Endothelial cell of umbilical vein (primary cell): ENCODE measurements around the gene IFIT3. TPM values are rescaled to one million over a fixed set of nuclear protein-coding genes. Genes with fewer than 3 reads are reported as not detected.
A peak's percentile ranks its signal among the peaks of the same experiment; 100 is the strongest.

ENCODE experiments used
- BruUV-seq: library from RNA; stranded (reverse); fragments of 400-500 nt; replicated peaks from 2 replicates; lab custom pipeline; 2021; lab: Mats Ljungman, UMichigan
- CTCF ChIA-PET: fragments of 300-600, 350-600 bp; sonication (Branson Sonifier 250); formaldehyde crosslinking; loops from one replicate; lab custom pipeline; 2021; ENCODE audit warnings: antibody characterized with exemption, inconsistent platforms; lab: Charles Lee
- POLR2A ChIA-PET: fragments of 300-600, 350-600 bp; sonication (Branson Sonifier 250); formaldehyde crosslinking; loops from one replicate; lab custom pipeline; 2021; ENCODE audit warnings: antibody characterized with exemption, inconsistent platforms; lab: Charles Lee
- DNase-seq: peaks from one replicate; pipeline ENCODE4 v3.0.0-alpha.2; 2011; ENCODE audit warnings: low read depth, low spot score
- FAIRE-seq: peaks from 2 replicates; lab custom pipeline; 2011; peaks lifted over from hg19 to GRCh38; lab: Jason Lieb, UNC
- H2AFZ ChIP-seq: 2 replicates; pipeline ENCODE4 v1.6.0; 2012; ENCODE audit warnings: low read depth, low read length, control low read depth, inconsistent platforms
- H3K27ac ChIP-seq: 2 replicates; pipeline ENCODE4 v1.5.1; 2011; ENCODE audit warnings: low read depth, mild to moderate bottlenecking, control low read depth, low read length, moderate library complexity; ENCODE audit not compliant: insufficient read depth
- H3K27me3 ChIP-seq, 2 experiments: 2 replicates each; pipeline versions ENCODE4 v1.6.0 to v1.6.1; 2011; ENCODE audit warnings: low read length in 2 of 2, mixed read lengths in 1 of 2; ENCODE audit not compliant: control insufficient read depth in 2 of 2, insufficient read depth in 2 of 2
- H3K36me3 ChIP-seq, 2 experiments: 2 replicates in 1 of 2; 3 replicates in 1 of 2; pipeline ENCODE4 v1.5.1; 2011; ENCODE audit warnings: low read length in 2 of 2, mild to moderate bottlenecking in 1 of 2, moderate library complexity in 1 of 2; ENCODE audit not compliant: control insufficient read depth in 2 of 2, insufficient read depth in 2 of 2; ENCODE audit errors: extremely low read depth in 1 of 2
- H3K4me1 ChIP-seq: 3 replicates; pipeline ENCODE4 v1.5.1; 2011; ENCODE audit warnings: mild to moderate bottlenecking, low read length; ENCODE audit not compliant: control insufficient read depth, insufficient read depth; ENCODE audit errors: extremely low read depth
- H3K4me2 ChIP-seq: 2 replicates; pipeline ENCODE4 v1.6.1; 2011; ENCODE audit warnings: low read length, control low read depth, mixed read lengths; ENCODE audit not compliant: insufficient read depth
- H3K4me3 ChIP-seq, 3 experiments: fragments of 200-600 bp in 1 of 3; sonication (generic), shearing (Covaris generic) in 1 of 3; replicated peaks in 1 of 3; 2 replicates each; pipeline ENCODE4 v1.5.1; 2011 to 2016; ENCODE audit warnings: control low read depth in 3 of 3, low read length in 3 of 3, mild to moderate bottlenecking in 2 of 3, inconsistent platforms in 1 of 3, low read depth in 1 of 3, moderate library complexity in 1 of 3; ENCODE audit not compliant: insufficient read depth in 1 of 3
- H3K79me2 ChIP-seq: 2 replicates; pipeline ENCODE4 v1.6.0; 2012; ENCODE audit warnings: low read length, inconsistent platforms; ENCODE audit not compliant: control insufficient read depth, insufficient read depth
- H3K9ac ChIP-seq: replicated peaks from 2 replicates; pipeline ENCODE3; 2011; ENCODE audit warnings: low read length, control low read depth; ENCODE audit not compliant: insufficient read depth; ENCODE audit errors: extremely low read depth
- H3K9me1 ChIP-seq: replicated peaks from 3 replicates; pipeline ENCODE4 v1.6.0; 2011; ENCODE audit warnings: mild to moderate bottlenecking, low read length; ENCODE audit not compliant: control insufficient read depth, insufficient read depth; ENCODE audit errors: extremely low read depth
- H3K9me3 ChIP-seq: replicated peaks from 2 replicates; pipeline ENCODE4 v1.5.1; 2012; ENCODE audit warnings: low read length, inconsistent platforms; ENCODE audit not compliant: control insufficient read depth, insufficient read depth
- H4K20me1 ChIP-seq: replicated peaks from 2 replicates; pipeline ENCODE3; 2011; ENCODE audit warnings: mild to moderate bottlenecking, low read length; ENCODE audit not compliant: control insufficient read depth, insufficient read depth; ENCODE audit errors: extremely low read depth
- EZH2 ChIP-seq: IDR thresholded peaks from 2 replicates; pipeline ENCODE4 v1.6.1; 2012; ENCODE audit warnings: borderline replicate concordance, low read depth, mild to moderate bottlenecking, moderate library complexity, low read length, inconsistent platforms; ENCODE audit not compliant: severe bottlenecking
- FOS ChIP-seq: IDR thresholded peaks from 2 replicates; pipeline ENCODE4 v1.6.1; 2011; ENCODE audit warnings: mild to moderate bottlenecking, low read length, moderate library complexity, borderline replicate concordance; ENCODE audit not compliant: insufficient read depth
- GATA2 ChIP-seq: IDR thresholded peaks from 2 replicates; pipeline ENCODE4 v1.7.0; 2011; ENCODE audit warnings: low read depth, mild to moderate bottlenecking, moderate library complexity, mixed read lengths, low read length; ENCODE audit not compliant: insufficient read length, insufficient read depth
- JUN ChIP-seq: IDR thresholded peaks from 2 replicates; pipeline ENCODE4 v1.6.1; 2011; ENCODE audit warnings: borderline replicate concordance, low read depth; ENCODE audit not compliant: insufficient read length, insufficient read depth
- MAX ChIP-seq: IDR thresholded peaks from 2 replicates; pipeline ENCODE4 v1.6.1; 2011; ENCODE audit not compliant: insufficient read depth, insufficient read length
- MYC ChIP-seq: IDR thresholded peaks from one replicate; pipeline ENCODE4 v1.6.1; 2011; ENCODE audit warnings: mild to moderate bottlenecking, low read depth, low read length
- POLR2A ChIP-seq: IDR thresholded peaks from 2 replicates; pipeline ENCODE4 v1.6.1; 2012; ENCODE audit warnings: low read depth, mild to moderate bottlenecking, control low read depth, low read length
- POLR2AphosphoS5 ChIP-seq: IDR thresholded peaks from 2 replicates; pipeline ENCODE4 v1.6.1; 2012; ENCODE audit warnings: low read depth, mild to moderate bottlenecking, control low read depth, low read length, moderate library complexity; ENCODE audit not compliant: insufficient read depth
- dilution Hi-C: fragments of 300-500 bp; cut with MboI; formaldehyde crosslinking; loops from one replicate; pipeline ENCODE4 v1.15.0; 2019; ENCODE audit warnings: low sequenced_read_pairs; ENCODE audit not compliant: extremely low pct_ligation_motif_present
- intact Hi-C: fragments of 100-400 bp; cut with micrococcal nuclease; formaldehyde crosslinking; loops from one replicate; pipeline ENCODE4 v1.10.0; 2022
- polyA plus RNA-seq, 4 experiments: library from polyadenylated mRNA; depleted of rRNA in 3 of 4; stranded (reverse) in 3 of 4; unstranded in 1 of 4; fragments of >200 nt; gene quantifications; 2 replicates each; pipeline versions ENCODE4 v1.2.1 to v1.2.3, GENCODE V29; 2011 to 2012; ENCODE audit warnings: missing spikeins in 1 of 4
- total RNA-seq: library from RNA; stranded (reverse); gene quantifications from 2 replicates; pipeline ENCODE4 v1.2.3, GENCODE V29; 2021
- TF ChIP-seq, protein P1 (sequence below), 2 donors: IDR thresholded peaks; 1 replicate in 1 of 2; 2 replicates in 1 of 2; pipeline ENCODE4 v1.5.1; 2011; ENCODE audit warnings: low read length in 2 of 2, mild to moderate bottlenecking in 2 of 2, moderate library complexity in 2 of 2, control low read depth in 1 of 2, inconsistent platforms in 1 of 2, low read depth in 1 of 2; ENCODE audit not compliant: insufficient read depth in 1 of 2; ENCODE audit errors: extremely low read depth in 1 of 2

IFIT3 gene
- total and polyA plus RNA-seq, 2 donors (not counting 3 experiments of a cell fraction or from before 2014, with no cell fraction given): 1.2 to 3.1 TPM

GRCh38 chr10:89278034-89278535, 49.7 kb upstream of the IFIT3 start:
- peaks cover 38 to 72% of the 10 kb centered on the region in 2 experiments for H3K27me3 ChIP-seq
- dilution Hi-C loops (no loop called here), intact Hi-C loops (loop anchor here (1.0 to 10.0 kb wide), 4 partner anchors 23 to 427 kb away; partner anchors contain the start of genes IFIT5 and KIF20B)
- no TSS peak for BruUV-seq
- no peaks in the 10 kb centered on the region for H3K9me3 ChIP-seq
- peaks cover 3% of the 10 kb centered on the region for H4K20me1 ChIP-seq
- TF ChIP-seq POLR2AphosphoS5 (peak; percentile 76), FOS (peak; percentile 92), JUN (peak; percentile 87), MAX (no peak), POLR2A (no peak), GATA2 (peak; percentile 20), MYC (no peak), EZH2 (no peak)
- TF ChIP-seq, protein P1, sequence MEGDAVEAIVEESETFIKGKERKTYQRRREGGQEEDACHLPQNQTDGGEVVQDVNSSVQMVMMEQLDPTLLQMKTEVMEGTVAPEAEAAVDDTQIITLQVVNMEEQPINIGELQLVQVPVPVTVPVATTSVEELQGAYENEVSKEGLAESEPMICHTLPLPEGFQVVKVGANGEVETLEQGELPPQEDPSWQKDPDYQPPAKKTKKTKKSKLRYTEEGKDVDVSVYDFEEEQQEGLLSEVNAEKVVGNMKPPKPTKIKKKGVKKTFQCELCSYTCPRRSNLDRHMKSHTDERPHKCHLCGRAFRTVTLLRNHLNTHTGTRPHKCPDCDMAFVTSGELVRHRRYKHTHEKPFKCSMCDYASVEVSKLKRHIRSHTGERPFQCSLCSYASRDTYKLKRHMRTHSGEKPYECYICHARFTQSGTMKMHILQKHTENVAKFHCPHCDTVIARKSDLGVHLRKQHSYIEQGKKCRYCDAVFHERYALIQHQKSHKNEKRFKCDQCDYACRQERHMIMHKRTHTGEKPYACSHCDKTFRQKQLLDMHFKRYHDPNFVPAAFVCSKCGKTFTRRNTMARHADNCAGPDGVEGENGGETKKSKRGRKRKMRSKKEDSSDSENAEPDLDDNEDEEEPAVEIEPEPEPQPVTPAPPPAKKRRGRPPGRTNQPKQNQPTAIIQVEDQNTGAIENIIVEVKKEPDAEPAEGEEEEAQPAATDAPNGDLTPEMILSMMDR (IDR thresholded peaks at IDR 0.05; ENCODE audit: extremely low read depth in 1 of 2, insufficient read depth in 1 of 2, low read depth in 1 of 2, low read length in 2 of 2): no peak
- no peaks in the 10 kb centered on the region for H3K9me1 ChIP-seq
- H3K27ac ChIP-seq: peak overlapping the region; percentile 49
- peak; percentile 94 for FAIRE-seq
- H3K79me2 ChIP-seq: no peaks in the 10 kb centered on the region
- H3K4me3 ChIP-seq: peak overlapping the region in 1 of 3 experiments; percentile 12
- peaks cover 38% of the 10 kb centered on the region for H3K4me1 ChIP-seq
- no peaks in the 10 kb centered on the region for H3K36me3 ChIP-seq
- peak overlapping the region; percentile 47 for H3K9ac ChIP-seq
- no peak overlapping the region for H2AFZ ChIP-seq
- ChIA-PET CTCF (interaction anchor here (1.0 to 6.3 kb wide), 3 partner anchors 24 to 91 kb away, joined by 3 to 31 read pairs (median 10); partner anchors contain the start of genes IFIT2 and LIPA), POLR2A (no interaction called here)
- peak; percentile 98 for DNase-seq
- H3K4me2 ChIP-seq: peak overlapping the region; percentile 87
